SKM-1 treated with dmso at 0.1 percent for 144 hours (cell line): ENCODE data around the gene STX18.
A peak's percentile ranks its signal among the peaks of the same experiment; 100 is the strongest.
"Not testable (repeated sequence)": the region's sequence is repeated elsewhere in the genome, so short reads cannot be mapped to it uniquely, and the experiment has no call there.

ENCODE experiments used
- DNase-seq: peaks from one replicate; lab custom pipeline; 2025; ENCODE audit not compliant: unreplicated experiment; lab: John Stamatoyannopoulos, UW

STX18 gene

GRCh38 chr4:4510641-4511040, 31.2 kb downstream of the STX18 start:
- DNase-seq: not testable (repeated sequence)

GRCh38 chr4:4509521-4509920, 32.3 kb downstream of the STX18 start:
- DNase-seq: no peak

GRCh38 chr4:4507923-4508322, 33.9 kb downstream of the STX18 start:
- DNase-seq: no peak

- DNase-seq: no peak
Measured at GRCh38 chr4:4507403-4507802, 34.4 kb downstream of the STX18 start.

- no peak for DNase-seq
Measured at GRCh38 chr4:4506961-4507360, 34.9 kb downstream of the STX18 start.

GRCh38 chr4:4505211-4505610, 36.6 kb downstream of the STX18 start:
- DNase-seq: not testable (repeated sequence)

GRCh38 chr4:4504783-4505182, 37.1 kb downstream of the STX18 start:
- no peak for DNase-seq

- DNase-seq: no peak
Measured at GRCh38 chr4:4502694-4503311, 39.0 kb downstream of the STX18 start.

GRCh38 chr4:4501679-4502078, 40.2 kb downstream of the STX18 start:
- DNase-seq: no peak

GRCh38 chr4:4499438-4500123, 42.3 kb downstream of the STX18 start:
- no peak for DNase-seq

GRCh38 chr4:4496592-4497372, 45.1 kb downstream of the STX18 start:
- no peak for DNase-seq

GRCh38 chr4:4494882-4495281, 47.0 kb downstream of the STX18 start:
- DNase-seq: no peak

GRCh38 chr4:4492161-4492847, 49.5 kb downstream of the STX18 start:
- no peak for DNase-seq

- no peak for DNase-seq
Measured at GRCh38 chr4:4491396-4491893, 50.4 kb downstream of the STX18 start.

- DNase-seq: no peak
Measured at GRCh38 chr4:4490816-4491215, 51.0 kb downstream of the STX18 start.

- no peak for DNase-seq
Measured at GRCh38 chr4:4490041-4490440, 51.8 kb downstream of the STX18 start.

- DNase-seq: peak; percentile 76
Measured at GRCh38 chr4:4488405-4489404, 53.1 kb downstream of the STX18 start.

- DNase-seq: no peak
Measured at GRCh38 chr4:4486969-4487368, 54.9 kb downstream of the STX18 start.

GRCh38 chr4:4485806-4486205, 56.0 kb downstream of the STX18 start:
- DNase-seq: no peak

GRCh38 chr4:4481399-4481994, 60.4 kb downstream of the STX18 start:
- DNase-seq: no peak
